Thyroid gland (tissue), 4 donors: Measurements from ENCODE around the gene COMMD8. TPM values are rescaled to one million over a fixed set of nuclear protein-coding genes. Genes with fewer than 3 reads are reported as not detected.

Experiments
- DNase-seq, 2 donors: peaks; one replicate each; pipeline ENCODE4 v3.0.0-alpha.2; 2019
- H3K27ac ChIP-seq, 3 donors: fragments of 200-600 bp; sonication (generic); 1 replicate in 2 of 3; 2 replicates in 1 of 3; pipeline ENCODE4 v1.5.1; 2016 to 2019; ENCODE audit warnings: mild to moderate bottlenecking in 1 of 3, moderate library complexity in 1 of 3
- H3K27me3 ChIP-seq: fragments of 200-600 bp; sonication (generic); one replicate; pipeline ENCODE4 v1.5.1; 2019
- H3K36me3 ChIP-seq, 2 donors: fragments of 200-600 bp; sonication (generic); one replicate each; pipeline ENCODE4 v1.5.1; 2016 to 2019
- H3K4me1 ChIP-seq, 2 donors: fragments of 200-600 bp; sonication (generic); one replicate each; pipeline ENCODE4 v1.5.1; 2017 to 2019
- H3K4me3 ChIP-seq, 3 donors: fragments of 200-600 bp; sonication (generic); replicated peaks in 1 of 3; 1 replicate in 2 of 3; 2 replicates in 1 of 3; pipeline ENCODE4 v1.5.1; 2016; ENCODE audit warnings: mild to moderate bottlenecking in 1 of 3
- H3K9me3 ChIP-seq: fragments of 200-600 bp; sonication (generic); one replicate; pipeline ENCODE4 v1.5.1; 2017
- POLR2A ChIP-seq, 2 donors: fragments of 450-650 bp; IDR thresholded peaks; one replicate each; pipeline ENCODE4 v1.6.1; 2017; ENCODE audit warnings: antibody characterized with exemption in 2 of 2, mild to moderate bottlenecking in 2 of 2, moderate library complexity in 1 of 2
- WGBS, 2 donors: methylation state at CpG; one replicate each; pipeline ENCODE4 v1.1.5; 2017; 5-methylcytosine and 5-hydroxymethylcytosine counted together
- intact Hi-C: fragments of 100-400 bp; cut with DNase I; formaldehyde crosslinking; loops from one replicate; pipeline ENCODE4 v1.15.1; 2023
- total RNA-seq, 4 donors: library from RNA; depleted of rRNA; stranded (reverse); fragments of >200 nt; gene quantifications; one replicate each; pipeline ENCODE4 v1.2.3, GENCODE V29; 2016
- TF ChIP-seq, protein P1 (sequence below), 6 experiments: fragments of 200-600 bp in 3 of 6; fragments of 450-650 bp in 3 of 6; sonication (generic) in 3 of 6; IDR thresholded peaks; one replicate each; pipeline ENCODE4 v1.5.1; 2016 to 2019; ENCODE audit warnings: antibody characterized with exemption in 6 of 6, mild to moderate bottlenecking in 2 of 6, inconsistent platforms in 1 of 6, moderate library complexity in 1 of 6

COMMD8 gene
- total RNA-seq, result 10 to 100 TPM; 19.8 to 34.2 (median 28.5) TPM

DNA sequence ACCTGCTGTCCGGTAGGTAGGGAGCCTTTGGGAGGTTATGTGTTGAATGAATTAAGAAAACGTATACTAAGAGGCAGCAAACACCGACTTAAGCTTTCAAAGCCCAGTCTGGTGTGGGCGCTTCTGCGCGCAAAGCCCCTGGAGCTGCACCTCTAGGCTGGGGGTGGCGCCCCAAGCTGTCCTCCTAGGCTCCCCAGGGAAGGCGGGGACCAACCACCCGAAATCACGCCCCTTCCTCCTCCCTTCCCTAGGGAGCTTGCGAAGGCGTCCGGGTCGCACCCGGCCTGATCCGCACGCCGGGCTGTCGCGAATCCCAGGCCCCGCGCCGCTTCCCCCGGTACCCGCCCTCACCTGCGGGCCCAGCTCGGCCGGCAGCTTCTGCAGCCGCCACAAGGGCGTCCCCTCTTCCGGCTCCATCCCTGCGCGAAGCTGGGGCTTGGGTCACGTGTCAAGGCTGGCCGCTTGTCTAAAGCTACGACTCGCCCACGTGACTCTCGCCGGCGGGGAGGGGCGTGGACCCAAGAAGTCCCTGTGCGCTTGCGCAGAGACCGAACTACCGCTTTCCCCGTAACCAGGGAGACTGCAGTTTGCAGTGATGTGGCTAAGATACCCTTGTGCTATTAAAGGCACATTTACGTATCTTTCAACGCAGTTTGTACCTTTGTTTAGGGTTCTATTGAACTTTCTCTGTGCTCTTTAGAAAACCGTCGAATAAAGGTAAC is at the start of gene COMMD8:
Gene COMMD8 (minus strand): TSS at position 468 of the 722 bp plus-strand sequence. CDS start 51 bp downstream, at position 417.
- no peaks in the 10 kb centered on the region for H3K9me3 ChIP-seq
- TF ChIP-seq, protein P1, sequence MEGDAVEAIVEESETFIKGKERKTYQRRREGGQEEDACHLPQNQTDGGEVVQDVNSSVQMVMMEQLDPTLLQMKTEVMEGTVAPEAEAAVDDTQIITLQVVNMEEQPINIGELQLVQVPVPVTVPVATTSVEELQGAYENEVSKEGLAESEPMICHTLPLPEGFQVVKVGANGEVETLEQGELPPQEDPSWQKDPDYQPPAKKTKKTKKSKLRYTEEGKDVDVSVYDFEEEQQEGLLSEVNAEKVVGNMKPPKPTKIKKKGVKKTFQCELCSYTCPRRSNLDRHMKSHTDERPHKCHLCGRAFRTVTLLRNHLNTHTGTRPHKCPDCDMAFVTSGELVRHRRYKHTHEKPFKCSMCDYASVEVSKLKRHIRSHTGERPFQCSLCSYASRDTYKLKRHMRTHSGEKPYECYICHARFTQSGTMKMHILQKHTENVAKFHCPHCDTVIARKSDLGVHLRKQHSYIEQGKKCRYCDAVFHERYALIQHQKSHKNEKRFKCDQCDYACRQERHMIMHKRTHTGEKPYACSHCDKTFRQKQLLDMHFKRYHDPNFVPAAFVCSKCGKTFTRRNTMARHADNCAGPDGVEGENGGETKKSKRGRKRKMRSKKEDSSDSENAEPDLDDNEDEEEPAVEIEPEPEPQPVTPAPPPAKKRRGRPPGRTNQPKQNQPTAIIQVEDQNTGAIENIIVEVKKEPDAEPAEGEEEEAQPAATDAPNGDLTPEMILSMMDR (IDR thresholded peaks at IDR 0.05), result peak in 4 of 6 experiments; percentile 23 to 48 (median 40)
- peak in 1 of 2 donors; percentile 78 for TF ChIP-seq POLR2A (IDR thresholded peaks at IDR 0.05)
- peak within 1 kb of the TSS; percentile 34 to 91 (median 79) for H3K27ac ChIP-seq
- 0% methylated on average over 21 to 23 of the region's 51 CpGs for WGBS, 2 donors
- peaks cover 0 to 9% of the 10 kb centered on the region in 2 donors for H3K4me1 ChIP-seq
- H3K4me3 ChIP-seq, result peak within 1 kb of the TSS; percentile 34 to 60 (median 53)
- no peaks in the 10 kb centered on the region for H3K27me3 ChIP-seq
- H3K36me3 ChIP-seq, result no peaks in the 10 kb centered on the region
- intact Hi-C loops, result no loop called here
- DNase-seq, result peak; percentile 96 to 97

DNA sequence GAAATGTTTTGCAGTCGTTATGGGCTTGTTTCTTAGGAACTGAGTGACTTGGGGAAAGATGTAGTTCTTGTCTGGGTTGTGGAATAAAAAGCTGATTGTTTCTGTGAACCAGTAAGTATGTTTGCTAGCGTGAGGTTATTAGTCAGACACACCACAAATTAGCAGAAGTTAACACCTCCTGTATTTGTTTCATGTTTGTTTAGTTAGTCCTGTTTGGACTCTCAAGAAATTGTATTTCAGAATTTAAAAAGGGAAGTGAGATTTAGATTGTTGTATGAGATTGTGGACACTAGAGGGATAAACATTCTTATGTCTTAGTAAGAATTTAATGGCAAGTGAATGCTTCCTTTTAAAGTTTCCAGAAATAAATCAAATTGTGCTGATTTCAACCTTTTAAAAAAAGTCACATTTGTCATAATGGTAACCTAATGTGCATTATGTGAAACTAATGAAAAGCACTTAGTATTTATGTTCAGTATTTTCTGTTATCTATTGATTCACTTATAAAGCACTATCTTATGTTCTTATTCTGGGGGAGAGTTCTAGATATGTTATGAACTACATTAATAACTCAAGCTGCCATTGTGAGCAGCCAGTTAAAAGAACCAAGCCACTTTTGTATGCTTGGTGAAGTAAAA is 47.1 kb upstream of the COMMD8 start:
- intact Hi-C loops, result no loop called here
- Histone ChIP-seq H3K36me3 (peaks cover 0 to 4% of the 10 kb centered on the region in 2 donors), H3K27ac (no peak overlapping the region), H3K9me3 (no peaks in the 10 kb centered on the region), H3K4me3 (no peak overlapping the region), H3K27me3 (no peaks in the 10 kb centered on the region), H3K4me1 (peaks cover 0 to 20% of the 10 kb centered on the region in 2 donors)
- WGBS, 2 donors, result 64% methylated on average over 2 of the region's 2 CpGs
- DNase-seq, result no peak
- no peak for TF ChIP-seq POLR2A (IDR thresholded peaks at IDR 0.05)
- TF ChIP-seq, protein P1 (IDR thresholded peaks at IDR 0.05), result peak in 2 of 6 experiments; percentile 4 to 11

DNA sequence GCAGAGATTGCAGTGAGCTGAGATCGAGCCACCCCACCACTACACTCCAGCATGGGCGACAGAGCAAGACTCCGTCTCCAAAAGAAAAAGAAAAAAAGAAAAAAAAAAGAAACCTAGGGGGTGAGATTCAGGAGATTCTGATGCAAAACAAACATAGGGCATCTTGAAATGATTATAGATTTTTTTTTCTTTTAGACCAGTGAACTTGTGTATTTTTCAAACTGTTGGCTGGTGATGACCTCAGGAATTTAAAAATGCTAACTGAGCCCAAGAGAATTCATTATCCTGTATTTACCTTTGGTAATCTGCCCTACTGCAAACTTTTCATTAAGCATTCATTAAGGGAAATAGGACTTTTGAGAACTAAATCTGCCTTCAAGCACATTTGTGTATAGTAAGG is 42.2 kb upstream of the COMMD8 start:
- intact Hi-C loops, result no loop called here
- no peaks in the 10 kb centered on the region for H3K27me3 ChIP-seq
- H3K27ac ChIP-seq, result no peak overlapping the region
- H3K36me3 ChIP-seq, result no peaks in the 10 kb centered on the region
- H3K4me3 ChIP-seq, result no peak overlapping the region
- TF ChIP-seq, protein P1 (IDR thresholded peaks at IDR 0.05), result no peak
- TF ChIP-seq POLR2A (IDR thresholded peaks at IDR 0.05), result no peak
- WGBS, 2 donors, result 72 to 74% methylated on average over 3 of the region's 3 CpGs
- H3K9me3 ChIP-seq, result no peaks in the 10 kb centered on the region
- DNase-seq, result no peak
- peaks cover 0 to 7% of the 10 kb centered on the region in 2 donors for H3K4me1 ChIP-seq

DNA sequence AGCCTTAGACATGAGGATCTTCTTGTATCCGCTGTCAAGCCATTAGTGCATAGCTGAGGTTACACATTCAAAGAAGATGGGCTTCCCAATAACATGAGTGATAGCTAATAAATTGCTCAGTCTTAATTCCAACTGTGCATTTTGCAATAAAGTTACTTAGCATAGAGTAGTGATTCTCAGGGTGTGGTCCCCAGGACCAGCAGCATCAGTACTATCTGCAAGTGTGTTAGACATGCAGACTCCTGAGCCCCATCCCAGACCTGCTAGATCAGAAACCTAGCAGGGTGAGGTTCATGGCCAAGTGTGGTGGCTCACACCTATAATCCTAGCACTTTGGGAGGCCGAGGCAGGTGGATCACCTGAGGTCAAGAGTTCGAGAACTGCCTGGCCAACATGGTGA is 41.6 kb upstream of the COMMD8 start:
- no peaks in the 10 kb centered on the region for H3K9me3 ChIP-seq
- intact Hi-C loops, result no loop called here
- H3K4me3 ChIP-seq, result no peak overlapping the region
- no peaks in the 10 kb centered on the region for H3K27me3 ChIP-seq
- no peaks in the 10 kb centered on the region for H3K36me3 ChIP-seq
- H3K4me1 ChIP-seq, result peaks cover 0 to 3% of the 10 kb centered on the region in 2 donors
- DNase-seq, result no peak
- TF ChIP-seq, protein P1 (IDR thresholded peaks at IDR 0.05), result no peak
- no peak for TF ChIP-seq POLR2A (IDR thresholded peaks at IDR 0.05)
- H3K27ac ChIP-seq, result no peak overlapping the region
- WGBS, 2 donors, result 99 to 100% methylated on average over 3 of the region's 3 CpGs

DNA sequence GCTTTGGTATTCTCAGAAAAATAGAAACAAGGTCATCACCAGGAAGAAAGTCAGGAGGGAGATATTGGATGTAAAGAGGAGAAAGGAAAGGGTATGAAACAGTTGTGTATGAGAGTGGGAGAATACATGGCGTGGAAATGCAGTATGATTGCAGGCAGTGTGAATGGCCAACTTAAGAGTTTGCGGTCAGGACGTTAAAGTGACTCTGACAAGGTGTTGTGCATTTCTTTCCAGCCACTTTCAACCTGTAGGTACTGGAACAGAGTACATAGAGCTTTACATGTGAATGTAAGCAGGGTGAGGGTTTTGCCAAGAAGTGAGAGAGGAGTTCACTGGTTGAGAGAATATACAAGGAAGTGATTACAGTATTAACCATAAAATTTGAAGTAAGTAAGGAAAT is 37.3 kb upstream of the COMMD8 start:
- Histone ChIP-seq H3K36me3 (no peaks in the 10 kb centered on the region), H3K4me3 (no peak overlapping the region), H3K27me3 (no peaks in the 10 kb centered on the region), H3K4me1 (no peaks in the 10 kb centered on the region), H3K27ac (no peak overlapping the region), H3K9me3 (no peaks in the 10 kb centered on the region)
- no peak for DNase-seq
- 55 to 59% methylated on average over 3 of the region's 3 CpGs for WGBS, 2 donors
- TF ChIP-seq, protein P1 (IDR thresholded peaks at IDR 0.05), result no peak
- no peak for TF ChIP-seq POLR2A (IDR thresholded peaks at IDR 0.05)
- intact Hi-C loops, result no loop called here
